Adrenal gland (tissue), 12 donors: ENCODE results near the gene CPEB1. TPM values are rescaled to one million over a fixed set of nuclear protein-coding genes. Genes with fewer than 3 reads are reported as not detected.

Source experiments
- DNase-seq, 7 donors: peaks; one replicate each; pipeline ENCODE4 v3.0.0-alpha.2; 2019 to 2020
- H3K27ac ChIP-seq, 5 donors: fragments of 200-600 bp; sonication (generic) in 4 of 5; 1 replicate in 3 of 5; 2 replicates in 2 of 5; pipeline versions ENCODE4 v1.5.1 to v1.8.0; 2016 to 2020; ENCODE audit warnings: mild to moderate bottlenecking in 1 of 5
- H3K27me3 ChIP-seq: fragments of 200-600 bp; 2 replicates; pipeline ENCODE4 v1.8.0; 2021
- H3K36me3 ChIP-seq, 2 donors: fragments of 200-600 bp; replicated peaks in 1 of 2; 1 replicate in 1 of 2; 2 replicates in 1 of 2; pipeline versions ENCODE4 v1.5.1 to v1.8.0; 2018 to 2022
- H3K4me1 ChIP-seq, 2 donors: fragments of 200-600 bp; replicated peaks in 1 of 2; 1 replicate in 1 of 2; 2 replicates in 1 of 2; pipeline versions ENCODE4 v1.5.1 to v1.8.0; 2018 to 2021
- H3K4me3 ChIP-seq, 4 donors: fragments of 200-600 bp; sonication (generic) in 3 of 4; one replicate each; pipeline ENCODE4 v1.5.1; 2016 to 2018
- H3K9me3 ChIP-seq, 3 donors: fragments of 200-600 bp; sonication (generic) in 1 of 3; replicated peaks in 1 of 3; 1 replicate in 2 of 3; 2 replicates in 1 of 3; pipeline versions ENCODE4 v1.5.1 to v1.8.0; 2016 to 2021
- POLR2A ChIP-seq, 2 donors: fragments of 450-650 bp; IDR thresholded peaks; one replicate each; pipeline ENCODE4 v1.6.1; 2017; ENCODE audit warnings: antibody characterized with exemption in 2 of 2, mild to moderate bottlenecking in 2 of 2, moderate library complexity in 1 of 2
- WGBS, 4 donors: extraction: QIAGEN DNeasy Blood & Tissue Kit in 2 of 4; methylation state at CpG; one replicate each; pipeline versions ENCODE4 v1.1.5 to v1.1.7; 2013 to 2017; 5-methylcytosine and 5-hydroxymethylcytosine counted together
- intact Hi-C, 2 donors: fragments of 100-400 bp; cut with DNase I; formaldehyde crosslinking; loops; one replicate each; pipeline versions ENCODE4 v1.14.1 to v1.15.0; 2022 to 2023
- polyA plus RNA-seq, 3 donors: library from polyadenylated mRNA; stranded (reverse); fragments of 200-250 nt in 2 of 3; fragments of 350-450 nt in 1 of 3; fragmentation: Illumina TruSeq in 1 of 3; extraction: RNeasy Lipid Tissue Mini Kit (QIAGEN cat#74804) in 1 of 3; gene quantifications; one replicate each; pipeline ENCODE4 v1.2.3, GENCODE V29; 2013 to 2014
- total RNA-seq, 9 donors: library from RNA; depleted of rRNA in 4 of 9; stranded (reverse); fragments of >200 nt in 4 of 9; fragments of 120-200 nt in 1 of 9; fragmentation: NEBNext Ultra II Directional in 1 of 9; extraction: Animal tissue kit (Norgen Biotek cat#: 25700) in 1 of 9; gene quantifications; one replicate each; pipeline versions ENCODE4 v1.1.0 to v1.2.4, GENCODE V29; 2013 to 2023
- TF ChIP-seq, protein P1 (sequence below), 6 experiments: fragments of 450-650 bp in 4 of 6; fragments of 200-600 bp in 2 of 6; sonication (generic) in 1 of 6; IDR thresholded peaks; 1 replicate in 5 of 6; 2 replicates in 1 of 6; pipeline versions ENCODE4 v1.5.1 to v1.8.0; 2016 to 2021; ENCODE audit warnings: antibody characterized with exemption in 6 of 6, mild to moderate bottlenecking in 2 of 6, moderate library complexity in 1 of 6
- donor health status: healthy with polysubstance abuse.
- donor health status: Bipolar disorder and iron deficiency.
- donor health status: DM: yes; HTN: yes; CAD: no.
- donor health status: DM: no; HTN: no; CAD: no.
- donor health status: DM: no; HTN: no; CAD: no.
- donor health status: DM: yes; HTN: yes; CAD: no.

CPEB1 gene
- total and polyA plus RNA-seq, 12 donors, result 1.5 to 11.6 (median 6.0) TPM

DNA sequence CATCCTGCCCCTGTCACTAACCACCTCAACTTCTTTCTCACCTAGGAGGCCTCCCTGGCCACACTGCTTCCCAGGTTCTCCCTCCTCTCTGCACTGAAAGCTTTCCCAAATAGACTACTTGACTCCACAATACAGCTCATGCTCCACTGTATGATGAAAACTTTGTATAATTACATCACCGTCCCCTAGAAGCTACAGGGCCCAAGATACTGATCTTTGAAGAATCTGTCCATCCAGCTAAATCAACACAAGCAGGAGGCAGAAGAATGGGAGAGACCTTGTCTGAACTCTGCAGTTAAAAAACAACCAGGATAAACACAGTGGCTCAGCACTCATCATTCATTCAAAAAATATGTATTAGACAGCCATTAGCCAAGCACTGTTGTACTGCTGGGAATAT is 80.5 kb downstream of the CPEB1 start:
- TF ChIP-seq POLR2A (IDR thresholded peaks at IDR 0.05), result no peak
- TF ChIP-seq, protein P1, sequence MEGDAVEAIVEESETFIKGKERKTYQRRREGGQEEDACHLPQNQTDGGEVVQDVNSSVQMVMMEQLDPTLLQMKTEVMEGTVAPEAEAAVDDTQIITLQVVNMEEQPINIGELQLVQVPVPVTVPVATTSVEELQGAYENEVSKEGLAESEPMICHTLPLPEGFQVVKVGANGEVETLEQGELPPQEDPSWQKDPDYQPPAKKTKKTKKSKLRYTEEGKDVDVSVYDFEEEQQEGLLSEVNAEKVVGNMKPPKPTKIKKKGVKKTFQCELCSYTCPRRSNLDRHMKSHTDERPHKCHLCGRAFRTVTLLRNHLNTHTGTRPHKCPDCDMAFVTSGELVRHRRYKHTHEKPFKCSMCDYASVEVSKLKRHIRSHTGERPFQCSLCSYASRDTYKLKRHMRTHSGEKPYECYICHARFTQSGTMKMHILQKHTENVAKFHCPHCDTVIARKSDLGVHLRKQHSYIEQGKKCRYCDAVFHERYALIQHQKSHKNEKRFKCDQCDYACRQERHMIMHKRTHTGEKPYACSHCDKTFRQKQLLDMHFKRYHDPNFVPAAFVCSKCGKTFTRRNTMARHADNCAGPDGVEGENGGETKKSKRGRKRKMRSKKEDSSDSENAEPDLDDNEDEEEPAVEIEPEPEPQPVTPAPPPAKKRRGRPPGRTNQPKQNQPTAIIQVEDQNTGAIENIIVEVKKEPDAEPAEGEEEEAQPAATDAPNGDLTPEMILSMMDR (IDR thresholded peaks at IDR 0.05), result no peak
- 58 to 93% (median 87%) methylated on average over 1 of the region's 1 CpG for WGBS, 4 donors

DNA sequence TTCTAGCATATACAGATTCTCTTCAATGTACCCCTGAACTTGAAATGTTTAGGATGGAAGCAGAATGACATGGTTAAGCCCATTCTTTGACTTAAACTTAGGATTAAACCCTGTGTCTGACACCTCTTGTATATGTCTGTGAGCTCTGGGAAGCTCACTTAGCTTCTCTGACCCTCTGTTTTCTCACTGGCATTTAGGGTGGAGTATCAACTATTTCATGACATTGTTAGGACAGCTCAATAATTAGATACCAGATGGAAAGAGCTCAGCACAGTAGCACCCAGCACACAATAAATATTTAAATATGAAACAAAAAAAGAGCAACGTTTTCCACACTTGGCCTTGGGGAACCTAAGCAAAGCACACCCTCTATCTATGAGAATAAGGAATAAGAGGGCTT is 88.7 kb downstream of the CPEB1 start:
- Histone ChIP-seq H3K9me3 (no peaks in the 10 kb centered on the region), H3K4me3 (no peak overlapping the region), H3K27ac (no peak overlapping the region), H3K36me3 (no peaks in the 10 kb centered on the region), H3K4me1 (no peaks in the 10 kb centered on the region), H3K27me3 (no peaks in the 10 kb centered on the region)
- intact Hi-C loops, result no loop called here
- no peak for DNase-seq
- TF ChIP-seq POLR2A (IDR thresholded peaks at IDR 0.05), result no peak
- TF ChIP-seq, protein P1 (IDR thresholded peaks at IDR 0.05), result no peak
- WGBS, 4 donors, result 40 to 67% (median 52%) methylated on average over 1 of the region's 1 CpG

More for the DNA sequence above, 80.5 kb downstream of the CPEB1 start:
- no peak overlapping the region for H3K27ac ChIP-seq
- no peak for DNase-seq
- H3K36me3 ChIP-seq, result no peaks in the 10 kb centered on the region
- intact Hi-C loops, result no loop called here
- H3K4me3 ChIP-seq, result no peak overlapping the region
- H3K27me3 ChIP-seq, result no peaks in the 10 kb centered on the region
- peaks cover 0 to 4% of the 10 kb centered on the region in 2 donors for H3K4me1 ChIP-seq
- no peaks in the 10 kb centered on the region for H3K9me3 ChIP-seq

DNA sequence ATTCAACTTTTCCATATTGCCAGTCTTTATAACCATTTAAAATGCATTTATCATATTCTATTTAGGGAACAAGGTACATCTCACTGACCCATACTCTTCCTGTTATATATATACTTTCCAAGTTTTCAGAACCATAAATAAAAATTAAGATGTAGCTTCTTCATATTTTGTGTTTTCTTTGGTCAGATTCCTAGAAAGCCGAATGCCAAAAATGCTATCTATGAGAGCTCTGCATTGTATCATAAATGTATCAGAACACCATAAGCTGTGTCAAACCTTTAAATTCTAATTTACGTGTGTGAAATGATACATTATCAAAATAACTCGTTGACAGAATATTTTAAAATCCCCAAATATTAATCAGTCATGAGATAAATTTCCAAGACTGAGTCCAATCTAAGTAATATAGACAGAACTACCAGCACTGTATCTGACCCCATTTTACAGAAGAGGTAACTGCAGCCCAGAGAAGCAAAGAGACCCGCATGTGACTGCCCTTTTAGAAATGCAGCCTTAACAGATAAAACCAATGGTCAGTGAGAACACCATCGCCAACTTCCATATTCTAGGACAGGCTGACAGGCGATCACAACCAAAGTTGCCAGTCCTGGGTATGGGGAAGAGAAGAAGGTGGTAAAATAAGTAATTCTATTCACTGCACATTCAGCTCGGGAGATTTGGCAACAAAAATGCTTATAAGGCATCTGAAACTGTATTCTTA is 90.7 kb downstream of the CPEB1 start:
- intact Hi-C loops, result no loop called here

DNA sequence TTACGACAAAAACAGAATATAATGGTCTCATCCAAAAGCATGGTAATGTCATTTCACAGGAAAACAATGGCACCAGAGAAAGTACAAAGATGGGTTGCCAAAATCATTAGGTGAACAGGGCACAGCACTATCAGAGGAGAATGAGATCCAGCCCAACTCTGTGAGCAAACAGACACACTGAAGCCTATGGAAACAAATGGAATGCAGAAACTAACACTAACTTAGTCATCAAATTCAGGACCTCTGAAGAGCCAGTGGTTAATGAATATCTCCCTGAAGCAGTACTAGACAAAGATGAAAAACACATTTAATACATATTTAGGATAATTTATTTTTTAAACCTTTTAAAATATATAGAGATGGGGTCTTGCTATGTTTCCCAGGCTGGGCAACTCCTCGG is 92.3 kb downstream of the CPEB1 start:
- H3K9me3 ChIP-seq, result no peaks in the 10 kb centered on the region
- no peak overlapping the region for H3K27ac ChIP-seq
- TF ChIP-seq, protein P1 (IDR thresholded peaks at IDR 0.05), result no peak
- TF ChIP-seq POLR2A (IDR thresholded peaks at IDR 0.05), result no peak
- H3K36me3 ChIP-seq, result no peaks in the 10 kb centered on the region
- 91 to 98% (median 93%) methylated on average over 2 of the region's 2 CpGs for WGBS, 4 donors
- no peak for DNase-seq
- H3K27me3 ChIP-seq, result no peaks in the 10 kb centered on the region
- no peak overlapping the region for H3K4me3 ChIP-seq
- no peaks in the 10 kb centered on the region for H3K4me1 ChIP-seq
- intact Hi-C loops, result no loop called here

More for the DNA sequence above, 90.7 kb downstream of the CPEB1 start:
- Histone ChIP-seq H3K9me3 (no peaks in the 10 kb centered on the region), H3K4me1 (no peaks in the 10 kb centered on the region), H3K4me3 (no peak overlapping the region), H3K27me3 (no peaks in the 10 kb centered on the region), H3K36me3 (no peaks in the 10 kb centered on the region), H3K27ac (no peak overlapping the region)
- TF ChIP-seq, protein P1 (IDR thresholded peaks at IDR 0.05), result no peak
- no peak for TF ChIP-seq POLR2A (IDR thresholded peaks at IDR 0.05)
- DNase-seq, result no peak
- 72 to 78% (median 75%) methylated on average over 7 of the region's 7 CpGs for WGBS, 4 donors
